MCF 10A (cell line): Measurements from ENCODE around the gene EDDM13. TPM values are rescaled to one million over a fixed set of nuclear protein-coding genes. Genes with fewer than 3 reads are reported as not detected.

ENCODE experiments used
- BruUV-seq: library from RNA; stranded (reverse); fragments of 400-500 nt; replicated peaks from 2 replicates; lab custom pipeline; 2021; lab: Mats Ljungman, UMichigan
- CTCF ChIA-PET: fragments of 300-600 bp; sonication (Branson Sonifier 250); formaldehyde crosslinking; extraction: SDS; loops from one replicate; lab custom pipeline; 2021; ENCODE audit warnings: antibody characterized with exemption, inconsistent platforms; lab: Yijun Ruan, JAX
- POLR2A ChIA-PET: fragments of 300-600, 350-650 bp; sonication (Branson Sonifier 250); formaldehyde crosslinking; extraction: SDS; loops from one replicate; lab custom pipeline; 2020; ENCODE audit warnings: antibody characterized with exemption, inconsistent platforms; lab: Yijun Ruan, JAX
- DNase-seq: peaks from one replicate; pipeline ENCODE4 v3.0.0-alpha.2; 2018; ENCODE audit not compliant: unreplicated experiment
- H3K27ac Mint-ChIP-seq: one replicate; pipeline ENCODE4 v1.8.0; 2022; ENCODE audit warnings: mild to moderate bottlenecking, low read depth, mixed read lengths; ENCODE audit not compliant: unreplicated experiment
- H3K27me3 Mint-ChIP-seq: one replicate; pipeline ENCODE4 v1.8.0; 2022; ENCODE audit warnings: mixed read lengths; ENCODE audit not compliant: insufficient read depth, unreplicated experiment
- H3K36me3 Mint-ChIP-seq: one replicate; pipeline ENCODE4 v1.8.0; 2022; ENCODE audit warnings: mild to moderate bottlenecking, moderate library complexity, mixed read lengths; ENCODE audit not compliant: insufficient read depth, unreplicated experiment
- H3K4me1 Mint-ChIP-seq: one replicate; pipeline ENCODE4 v1.8.0; 2022; ENCODE audit warnings: mixed read lengths; ENCODE audit not compliant: insufficient read depth, unreplicated experiment
- H3K4me3 Mint-ChIP-seq: one replicate; pipeline ENCODE4 v1.8.0; 2022; ENCODE audit warnings: mild to moderate bottlenecking, moderate library complexity, mixed read lengths; ENCODE audit not compliant: unreplicated experiment
- H3K9me3 Mint-ChIP-seq: one replicate; pipeline ENCODE4 v1.8.0; 2022; ENCODE audit warnings: mixed read lengths; ENCODE audit not compliant: unreplicated experiment
- CTCF ChIP-seq: fragments of 200-600 bp; IDR thresholded peaks from one replicate; pipeline ENCODE4 v1.8.0; 2022; ENCODE audit warnings: antibody characterized with exemption, mild to moderate bottlenecking; ENCODE audit not compliant: unreplicated experiment
- intact Hi-C: fragments of 100-400 bp; cut with micrococcal nuclease; formaldehyde crosslinking; loops from 2 replicates; pipeline ENCODE4 v1.14.1; 2022
- total RNA-seq: library from RNA; stranded (reverse); gene quantifications from 2 replicates; pipeline ENCODE4 v1.2.3, GENCODE V29; 2022

Gene EDDM13
- total RNA-seq, 1 experiment from 2014 or later: not detected

GRCh38 chr19:56316728-56317127 lies 44.2 kb downstream of the EDDM13 start:
- peak overlapping the region; percentile 81 for H3K4me3 Mint-ChIP-seq
- no TSS peak for BruUV-seq
- peaks cover 18% of the 10 kb centered on the region for H3K4me1 Mint-ChIP-seq
- intact Hi-C loops: loop anchor here (10.0 kb wide), 1 partner anchor 222 kb away; no protein-coding TSS in a partner anchor
- H3K36me3 Mint-ChIP-seq: peaks cover 16% of the 10 kb centered on the region
- DNase-seq: no peak
- no peak for TF ChIP-seq CTCF
- H3K9me3 Mint-ChIP-seq: no peaks in the 10 kb centered on the region
- POLR2A ChIA-PET: no interaction called here
- H3K27me3 Mint-ChIP-seq: no peaks in the 10 kb centered on the region
- no peak overlapping the region for H3K27ac Mint-ChIP-seq
- CTCF ChIA-PET: interaction anchor here (1.3 kb wide), 1 partner anchor 61 kb away, joined by 4 read pairs; no protein-coding TSS in a partner anchor

GRCh38 chr19:56317749-56318148 lies 45.2 kb downstream of the EDDM13 start:
- peaks cover 16% of the 10 kb centered on the region for H3K36me3 Mint-ChIP-seq
- no peak for DNase-seq
- CTCF ChIA-PET: interaction anchor here (0.7 to 1.5 kb wide), 5 partner anchors 8 to 243 kb away, joined by 3 to 7 read pairs (median 4); no protein-coding TSS in a partner anchor

GRCh38 chr19:56319991-56320390 lies 47.4 kb downstream of the EDDM13 start:
- ChIA-PET POLR2A (no interaction called here), CTCF (interaction anchor here (1.5 kb wide), 1 partner anchor 67 kb away, joined by 8 read pairs; no protein-coding TSS in a partner anchor)
- Mint-ChIP-seq H3K27ac (no peak overlapping the region), H3K4me3 (no peak overlapping the region), H3K36me3 (no peaks in the 10 kb centered on the region), H3K4me1 (no peaks in the 10 kb centered on the region), H3K27me3 (no peaks in the 10 kb centered on the region), H3K9me3 (no peaks in the 10 kb centered on the region)
- BruUV-seq: no TSS peak
- no peak for DNase-seq
- intact Hi-C loops: loop anchor here (10.0 kb wide), 1 partner anchor 225 kb away; no protein-coding TSS in a partner anchor
- no peak for TF ChIP-seq CTCF

More at GRCh38 chr19:56317749-56318148, 45.2 kb downstream of the EDDM13 start:
- POLR2A ChIA-PET: no interaction called here
- intact Hi-C loops: loop anchor here (10.0 kb wide), 1 partner anchor 223 kb away; no protein-coding TSS in a partner anchor
- no TSS peak for BruUV-seq
- Mint-ChIP-seq H3K4me3 (no peak overlapping the region), H3K4me1 (peaks cover 12% of the 10 kb centered on the region), H3K27ac (no peak overlapping the region), H3K27me3 (no peaks in the 10 kb centered on the region), H3K9me3 (no peaks in the 10 kb centered on the region)
- no peak for TF ChIP-seq CTCF

GRCh38 chr19:56321254-56321988 lies 48.9 kb downstream of the EDDM13 start:
- Mint-ChIP-seq H3K4me3 (no peak overlapping the region), H3K36me3 (no peaks in the 10 kb centered on the region), H3K4me1 (no peaks in the 10 kb centered on the region), H3K9me3 (no peaks in the 10 kb centered on the region), H3K27ac (no peak overlapping the region), H3K27me3 (no peaks in the 10 kb centered on the region)
- no TSS peak for BruUV-seq
- intact Hi-C loops: no loop called here
- no peak for DNase-seq
- TF ChIP-seq CTCF: no peak
- ChIA-PET POLR2A (no interaction called here), CTCF (interaction anchor here (0.6 to 1.5 kb wide), 4 partner anchors 12 to 68 kb away, joined by 3 to 8 read pairs (median 6); no protein-coding TSS in a partner anchor)
